RCC 7860 (cell line): ENCODE results near the gene SAP130.

Experiments
- DNase-seq: peaks from one replicate; pipeline ENCODE4 v3.0.0-alpha.2; 2015; ENCODE audit warnings: low spot score
- FAIRE-seq: peaks from 2 replicates; lab custom pipeline; 2012; peaks lifted over from hg19 to GRCh38; lab: Jason Lieb, UNC

Gene SAP130

DNA sequence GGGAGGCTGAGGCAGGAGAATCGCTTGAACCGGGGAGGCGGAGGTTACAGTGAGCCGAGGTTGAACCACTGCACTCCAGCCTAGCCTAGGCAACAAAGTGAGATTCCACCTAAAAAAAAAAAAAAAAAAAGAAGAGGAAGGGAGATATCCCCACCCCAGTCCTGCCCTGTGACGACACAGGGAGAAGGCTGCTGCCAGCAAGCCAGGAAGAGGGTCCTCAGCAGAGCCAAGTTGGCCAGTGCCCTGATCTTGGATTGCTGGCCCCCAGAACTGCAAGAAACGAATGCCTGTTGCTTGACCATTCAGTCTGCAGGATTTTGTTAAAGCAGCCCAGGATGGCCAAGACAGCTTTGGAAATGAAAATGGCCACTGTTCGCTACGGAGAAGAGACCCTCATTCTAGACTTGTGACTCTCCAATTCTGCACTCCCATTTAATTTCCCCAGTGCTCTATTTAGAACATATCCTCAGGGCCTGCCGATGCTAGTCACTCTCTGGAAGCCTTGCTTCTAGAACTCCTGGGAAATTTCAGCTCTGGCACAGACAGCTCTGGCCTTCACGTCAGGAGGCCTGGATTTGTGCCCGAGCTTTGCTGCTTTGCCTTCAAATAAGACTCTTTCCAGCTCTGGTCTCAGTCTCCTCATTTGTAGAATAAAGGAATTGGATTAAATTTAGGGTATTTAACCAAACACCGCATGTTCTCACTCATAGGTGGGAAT is 126.4 kb downstream of the SAP130 start:
- FAIRE-seq (no peak), DNase-seq (no peak)

DNA sequence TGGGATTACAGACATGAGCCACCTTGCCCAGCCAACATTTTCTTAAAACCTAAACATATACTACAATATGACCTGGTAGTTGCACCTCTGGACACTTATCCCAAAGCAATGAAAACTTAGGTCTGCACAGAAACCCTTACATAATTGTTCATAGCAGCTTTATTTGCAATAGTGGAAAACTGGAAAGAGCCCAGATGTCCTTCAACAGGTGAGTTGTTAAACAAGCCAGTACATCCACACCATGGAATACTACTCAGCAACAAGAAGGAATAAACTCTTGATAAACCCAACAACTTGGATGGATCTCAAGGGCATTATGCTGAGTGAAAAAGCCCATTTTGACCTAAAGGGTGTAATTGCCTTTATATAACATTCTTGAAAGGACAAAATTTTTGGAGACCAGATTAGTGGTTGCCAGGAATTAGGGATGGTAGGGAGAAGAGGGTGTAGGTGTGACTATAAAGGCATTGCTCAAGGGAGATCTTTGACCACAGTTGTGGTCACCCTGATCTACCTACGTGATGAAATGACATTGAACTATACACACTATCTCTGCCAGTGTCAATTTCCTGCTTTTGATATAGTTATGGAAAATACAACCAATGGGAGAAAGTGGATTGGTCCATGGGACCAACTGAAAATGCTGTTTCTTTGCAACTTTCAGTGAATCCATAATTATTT is 130.2 kb downstream of the SAP130 start:
- FAIRE-seq (no peak), DNase-seq (no peak)

- FAIRE-seq (no peak), DNase-seq (no peak)
Observed at GRCh38 chr2:127893494-127893893, 134.4 kb downstream of the SAP130 start.

GRCh38 chr2:127893033-127893432 is 134.8 kb downstream of the SAP130 start:
- DNase-seq (no peak), FAIRE-seq (no peak)

GRCh38 chr2:127891811-127892210 is 136.0 kb downstream of the SAP130 start:
- FAIRE-seq: no peak
- no peak for DNase-seq
